ENCODE data around the gene BLZF1.

Gene BLZF1

DNA sequence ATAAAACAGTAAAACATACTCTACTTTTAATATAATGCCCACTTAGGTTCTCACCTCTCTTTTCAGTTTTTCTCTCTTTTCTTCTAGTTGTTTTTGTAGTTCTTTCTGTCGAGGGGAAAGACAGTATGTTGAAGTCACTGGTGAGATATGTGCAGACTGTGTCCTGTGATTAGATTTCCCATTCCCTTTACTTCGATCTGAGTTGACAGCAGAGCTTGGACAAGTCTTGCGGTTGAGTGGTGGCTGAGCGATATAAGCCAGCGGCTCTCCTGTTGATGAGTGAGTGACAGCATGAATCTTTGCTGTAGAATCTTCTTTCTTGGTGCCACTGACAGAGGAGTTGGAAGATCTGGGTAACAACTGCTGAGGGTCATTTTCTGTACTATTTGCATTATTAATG, 53.3 kb downstream of the BLZF1 start:
- Histone ChIP-seq H3K4me3 (ENCODE audit: low read length) (no peak overlapping the region), H3K27me3 (ENCODE audit: low read depth, low read length) (peaks cover 12% of the 10 kb centered on the region; the same call in 1 of the 2 replicates), H2AFZ (ENCODE audit: low read depth, low read length) (no peak overlapping the region), H3K79me2 (ENCODE audit: low read length) (no peaks in the 10 kb centered on the region), H3K9me3 (ENCODE audit: insufficient read depth, low read length) (no peaks in the 10 kb centered on the region), H3K27ac (ENCODE audit: low read length) (no peak overlapping the region), H3K9ac (ENCODE audit: low read length) (no peak overlapping the region), H3K36me3 (replicated peaks; ENCODE audit: low read depth, low read length) (no peaks in the 10 kb centered on the region), H3K4me1 (ENCODE audit: low read length) (no peaks in the 10 kb centered on the region), H3K4me2 (ENCODE audit: low read length) (no peak overlapping the region), H4K20me1 (ENCODE audit: insufficient read depth, low read length) (no peaks in the 10 kb centered on the region)
- TF ChIP-seq, protein P1, sequence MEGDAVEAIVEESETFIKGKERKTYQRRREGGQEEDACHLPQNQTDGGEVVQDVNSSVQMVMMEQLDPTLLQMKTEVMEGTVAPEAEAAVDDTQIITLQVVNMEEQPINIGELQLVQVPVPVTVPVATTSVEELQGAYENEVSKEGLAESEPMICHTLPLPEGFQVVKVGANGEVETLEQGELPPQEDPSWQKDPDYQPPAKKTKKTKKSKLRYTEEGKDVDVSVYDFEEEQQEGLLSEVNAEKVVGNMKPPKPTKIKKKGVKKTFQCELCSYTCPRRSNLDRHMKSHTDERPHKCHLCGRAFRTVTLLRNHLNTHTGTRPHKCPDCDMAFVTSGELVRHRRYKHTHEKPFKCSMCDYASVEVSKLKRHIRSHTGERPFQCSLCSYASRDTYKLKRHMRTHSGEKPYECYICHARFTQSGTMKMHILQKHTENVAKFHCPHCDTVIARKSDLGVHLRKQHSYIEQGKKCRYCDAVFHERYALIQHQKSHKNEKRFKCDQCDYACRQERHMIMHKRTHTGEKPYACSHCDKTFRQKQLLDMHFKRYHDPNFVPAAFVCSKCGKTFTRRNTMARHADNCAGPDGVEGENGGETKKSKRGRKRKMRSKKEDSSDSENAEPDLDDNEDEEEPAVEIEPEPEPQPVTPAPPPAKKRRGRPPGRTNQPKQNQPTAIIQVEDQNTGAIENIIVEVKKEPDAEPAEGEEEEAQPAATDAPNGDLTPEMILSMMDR (IDR thresholded peaks at IDR 0.05; ENCODE audit: low read depth, low read length) = no peak
- no peak for TF ChIP-seq EZH2phosphoT487 (IDR thresholded peaks at IDR 0.05; ENCODE audit: low read depth)

DNA sequence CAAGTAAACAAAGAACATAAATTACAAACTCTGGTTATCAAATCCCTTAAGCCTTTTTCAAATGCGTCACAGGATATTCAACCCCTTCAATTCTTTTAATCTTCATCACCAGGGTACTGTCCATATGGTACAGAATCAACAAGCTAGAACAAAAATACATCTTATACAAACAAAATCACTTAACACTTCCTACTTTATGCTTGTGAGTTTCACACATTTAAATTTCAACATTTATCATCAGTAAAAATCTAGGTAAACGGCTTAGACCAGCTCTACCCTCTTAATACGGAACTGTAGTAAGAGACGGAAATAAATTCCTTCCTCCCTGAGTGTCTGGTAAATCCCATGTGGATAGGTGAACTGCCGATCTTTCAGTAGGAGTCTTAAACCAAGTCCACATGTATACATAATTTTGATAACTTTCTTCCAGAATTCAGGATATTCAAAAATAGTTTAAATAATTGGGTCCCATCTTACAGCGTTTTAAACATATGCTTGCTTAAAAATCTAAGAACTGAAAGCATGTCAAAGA, 58.2 kb downstream of the BLZF1 start:
- Histone ChIP-seq H3K4me2 (ENCODE audit: low read length) (no peak overlapping the region), H3K27ac (ENCODE audit: low read length) (no peak overlapping the region), H3K79me2 (ENCODE audit: low read length) (no peaks in the 10 kb centered on the region), H3K4me3 (ENCODE audit: low read length) (no peak overlapping the region), H3K27me3 (ENCODE audit: low read depth, low read length) (peaks cover 18% of the 10 kb centered on the region), H3K9ac (ENCODE audit: low read length) (no peak overlapping the region), H2AFZ (ENCODE audit: low read depth, low read length) (0 out of 2 replicates have a peak overlapping the region, but pooled peaks have one; percentile 12), H3K36me3 (replicated peaks; ENCODE audit: low read depth, low read length) (no peaks in the 10 kb centered on the region), H3K9me3 (ENCODE audit: insufficient read depth, low read length) (no peaks in the 10 kb centered on the region), H4K20me1 (ENCODE audit: insufficient read depth, low read length) (no peaks in the 10 kb centered on the region), H3K4me1 (ENCODE audit: low read length) (no peaks in the 10 kb centered on the region)
- TF ChIP-seq, protein P1 (IDR thresholded peaks at IDR 0.05; ENCODE audit: low read depth, low read length) = no peak
- no peak for TF ChIP-seq EZH2phosphoT487 (IDR thresholded peaks at IDR 0.05; ENCODE audit: low read depth)

DNA sequence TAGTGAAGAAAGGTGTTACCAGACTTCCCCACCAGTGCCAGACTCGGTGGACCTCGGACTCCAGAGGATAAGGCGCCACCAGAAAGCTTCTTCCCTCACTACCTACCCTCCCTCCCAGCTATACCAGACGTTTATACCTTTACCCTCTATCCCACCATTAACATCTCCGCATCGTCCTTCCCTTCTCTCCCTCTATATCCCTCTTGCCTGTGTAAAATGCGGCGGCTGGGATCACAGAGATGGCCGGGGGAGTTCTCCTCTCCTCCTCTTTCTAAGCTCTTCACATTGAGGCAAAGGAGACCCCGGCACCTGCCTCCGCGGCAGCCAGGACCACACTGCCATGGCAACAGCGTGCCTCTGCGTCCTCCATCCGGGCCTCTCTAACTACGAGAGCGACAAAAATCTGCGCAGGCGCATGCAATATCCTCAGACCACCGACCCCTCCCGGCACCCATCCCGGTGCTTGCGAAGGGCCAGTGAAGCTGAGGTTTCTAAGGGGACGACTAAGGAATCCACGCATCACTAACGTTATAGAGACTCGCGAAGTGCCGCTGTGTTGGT, 59.2 kb downstream of the BLZF1 start, which contains the start of gene CCDC181:
CCDC181 (minus strand) TSS at position 394 of the 561 bp plus-strand sequence. CDS start 2,547 bp downstream, outside the sequence.
- Histone ChIP-seq H2AFZ (ENCODE audit: low read depth, low read length) (0 out of 2 replicates have a peak within 1 kb of the TSS, but pooled peaks have one; percentile 12), H3K4me2 (ENCODE audit: low read length) (no peak within 1 kb of the TSS), H3K9ac (ENCODE audit: low read length) (no peak within 1 kb of the TSS)

More for the DNA sequence above, 59.2 kb downstream of the BLZF1 start, which contains the start of gene CCDC181:
- Histone ChIP-seq H3K36me3 (replicated peaks; ENCODE audit: low read depth, low read length) (no peaks in the 10 kb centered on the region), H3K27ac (ENCODE audit: low read length) (no peak within 1 kb of the TSS), H3K9me3 (ENCODE audit: insufficient read depth, low read length) (no peaks in the 10 kb centered on the region; the same call in 1 of the 2 replicates), H3K27me3 (ENCODE audit: low read depth, low read length) (peaks cover 16% of the 10 kb centered on the region), H3K79me2 (ENCODE audit: low read length) (no peaks in the 10 kb centered on the region), H4K20me1 (ENCODE audit: insufficient read depth, low read length) (no peaks in the 10 kb centered on the region), H3K4me3 (ENCODE audit: low read length) (no peak within 1 kb of the TSS), H3K4me1 (ENCODE audit: low read length) (no peaks in the 10 kb centered on the region)
- TF ChIP-seq EZH2phosphoT487 (IDR thresholded peaks at IDR 0.05; ENCODE audit: low read depth) = no peak
- TF ChIP-seq, protein P1 (IDR thresholded peaks at IDR 0.05; ENCODE audit: low read depth, low read length) = no peak

All from OCI-LY3 (cell line).